Ureter (tissue), 1 donor: Measurements from ENCODE around the gene RCL1. TPM values are rescaled to one million over a fixed set of nuclear protein-coding genes. Genes with fewer than 3 reads are reported as not detected.

Experiments used
- DNase-seq: peaks from one replicate; pipeline ENCODE4 v3.0.0-alpha.2; 2020; ENCODE audit warnings: low spot score
- total RNA-seq: library from RNA; stranded (reverse); gene quantifications from one replicate; pipeline ENCODE4 v1.2.4, GENCODE V29; 2023
- donor health status: DM: yes; HTN: yes; CAD: no.

RCL1 gene
- total RNA-seq, 1 donor from 2014 or later: 35.1 TPM

DNA sequence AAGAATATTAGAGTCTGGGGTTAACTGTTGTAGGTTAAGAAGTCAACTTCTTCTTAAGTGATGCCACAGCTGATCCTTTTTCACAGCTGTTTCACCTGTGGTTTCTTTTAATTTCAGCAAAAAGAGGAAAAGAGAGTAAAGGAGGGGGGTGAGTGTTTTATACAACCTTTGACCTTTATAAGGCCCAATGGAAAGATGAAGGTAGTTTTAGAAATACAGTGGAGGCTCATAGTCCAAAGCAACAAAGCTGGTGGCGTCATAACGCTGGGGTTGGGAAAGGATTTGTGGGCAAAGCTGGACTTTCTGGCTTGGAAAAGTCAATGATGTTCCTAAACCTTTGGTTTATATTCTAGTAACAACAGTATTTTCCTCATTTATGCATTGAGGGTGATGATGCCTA is 49.5 kb downstream of the RCL1 start:
- DNase-seq: no peak

GRCh38 chr9:4842734-4843133 is 50.0 kb downstream of the RCL1 start:
- DNase-seq: no peak

GRCh38 chr9:4844056-4844838 is 51.5 kb downstream of the RCL1 start:
- no peak for DNase-seq

GRCh38 chr9:4849369-4849768 is 56.6 kb downstream of the RCL1 start:
- DNase-seq: no peak

GRCh38 chr9:4850603-4851310 is 58.0 kb downstream of the RCL1 start:
- DNase-seq: no peak

GRCh38 chr9:4852419-4852818 is 59.7 kb downstream of the RCL1 start:
- DNase-seq: no peak

- no peak for DNase-seq
These were observed 61.5 kb downstream of the RCL1 start for GRCh38 chr9:4854265-4854590.

GRCh38 chr9:4855841-4856240 is 63.1 kb downstream of the RCL1 start:
- DNase-seq: no peak

DNA sequence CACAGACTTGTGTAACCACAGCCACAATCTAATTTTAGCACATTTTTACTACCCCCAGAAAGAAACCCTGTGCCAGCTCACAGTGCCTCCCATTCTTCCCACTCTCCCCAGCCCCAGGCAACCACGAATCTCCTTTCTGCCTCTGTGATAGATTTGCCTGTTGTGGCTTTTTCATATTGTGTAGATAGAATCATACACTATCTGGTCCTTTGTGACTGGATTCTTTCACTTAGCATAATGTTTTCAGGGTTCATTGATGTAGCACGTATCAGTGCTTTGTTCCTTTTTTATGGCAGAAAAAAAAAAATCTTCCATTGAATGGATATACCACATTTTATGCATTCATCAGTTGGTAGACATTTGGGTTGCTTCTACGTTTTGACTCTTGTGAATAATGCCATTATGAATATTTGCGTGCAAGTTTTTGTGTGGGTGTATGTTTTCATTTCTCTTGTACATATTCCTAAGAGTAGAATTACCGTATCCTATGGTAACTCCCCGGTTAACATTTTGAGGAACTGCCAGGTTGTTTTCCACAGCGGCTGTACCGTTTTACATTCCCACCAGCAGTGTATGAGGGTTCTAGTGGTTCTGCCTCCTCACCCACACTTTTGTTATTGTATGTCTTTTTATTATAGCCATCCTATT is 64.5 kb downstream of the RCL1 start:
- no peak for DNase-seq

GRCh38 chr9:4859035-4859434 is 66.3 kb downstream of the RCL1 start:
- DNase-seq: no peak

DNA sequence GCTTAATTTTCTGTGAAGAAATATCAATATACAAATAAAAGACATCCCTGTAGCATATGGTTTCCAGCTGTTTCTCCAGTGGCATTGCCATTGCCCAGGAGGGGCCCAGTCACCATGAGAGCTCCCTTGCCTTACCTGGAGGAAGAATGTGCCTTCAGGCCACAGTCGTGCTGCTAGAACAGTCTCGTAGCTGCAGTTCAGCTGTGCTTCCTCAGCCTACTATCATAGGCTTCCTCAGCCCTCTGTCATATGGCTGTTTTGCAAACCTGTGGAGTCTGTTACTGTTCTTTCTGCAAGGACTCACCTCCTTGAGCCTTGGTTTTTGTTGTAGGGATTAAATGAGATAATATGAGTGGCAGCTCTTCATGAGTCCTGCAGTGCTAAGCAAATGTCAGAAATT is 67.6 kb downstream of the RCL1 start:
- no peak for DNase-seq

DNA sequence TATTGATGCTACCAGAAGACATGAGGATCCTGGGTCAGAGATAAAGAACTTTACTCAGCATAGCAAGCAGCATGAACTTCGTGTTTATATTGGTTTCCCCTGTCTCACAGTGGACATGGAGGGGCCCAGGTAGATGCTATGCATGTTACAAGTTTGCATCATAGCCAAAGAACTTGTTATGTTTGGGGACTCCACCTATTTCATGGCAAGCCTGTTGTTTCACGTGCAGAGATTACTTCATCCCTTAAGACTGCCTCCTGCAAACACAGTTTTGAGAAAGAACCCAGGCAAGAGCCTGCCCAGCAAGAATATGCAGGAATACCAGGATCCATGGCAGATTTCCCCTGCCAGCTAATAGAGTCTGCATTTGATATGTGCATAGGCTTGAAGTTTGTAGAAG is 68.4 kb downstream of the RCL1 start:
- no peak for DNase-seq

GRCh38 chr9:4861736-4862451 is 69.2 kb downstream of the RCL1 start:
- DNase-seq: no peak

- DNase-seq: no peak
These were observed 69.9 kb downstream of the RCL1 start for GRCh38 chr9:4862506-4863250.

GRCh38 chr9:4864234-4864661 is 71.5 kb downstream of the RCL1 start:
- no peak for DNase-seq

GRCh38 chr9:4864698-4865097 is 72.0 kb downstream of the RCL1 start:
- no peak for DNase-seq

GRCh38 chr9:4865681-4866080 is 72.9 kb downstream of the RCL1 start:
- DNase-seq: no peak

- no peak for DNase-seq
These were observed 73.7 kb downstream of the RCL1 start for GRCh38 chr9:4866239-4866969.

DNA sequence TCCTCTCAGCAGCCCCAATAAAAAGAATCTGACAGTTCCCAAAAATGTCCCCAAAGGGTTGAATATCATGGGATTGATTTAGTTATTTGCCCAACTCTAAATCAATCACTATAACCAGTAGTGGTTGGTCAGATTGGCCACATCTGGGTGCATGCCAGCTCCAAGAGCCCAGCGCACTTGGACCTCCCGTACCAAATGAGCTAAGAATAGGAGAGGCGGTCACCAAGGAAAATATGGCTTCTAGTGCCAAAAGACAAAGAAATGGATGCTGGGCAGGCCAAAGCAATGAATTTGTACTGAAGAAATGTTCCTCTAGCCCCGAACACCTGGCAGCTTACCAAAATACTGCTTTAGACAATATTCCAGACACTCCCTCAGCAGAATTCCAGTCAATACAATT is 80.3 kb downstream of the RCL1 start:
- DNase-seq: no peak

DNA sequence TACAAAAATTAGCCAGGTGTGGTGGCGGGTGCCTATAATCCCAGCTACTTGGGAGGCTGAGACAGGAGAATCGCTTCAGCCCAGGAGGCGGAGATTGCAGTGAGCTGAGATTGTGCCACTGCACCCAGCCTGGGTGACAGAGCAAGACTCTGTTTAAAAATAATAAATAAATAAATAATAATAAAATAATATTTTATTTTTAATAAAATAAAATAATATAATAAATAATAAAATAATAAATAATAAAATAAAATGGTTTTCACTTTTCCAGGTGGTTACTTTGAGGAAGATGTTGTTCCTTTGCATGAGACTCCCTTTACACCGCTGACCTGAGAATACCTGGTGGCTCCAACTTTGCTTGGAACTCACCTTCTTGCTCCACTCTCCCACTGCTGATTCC is 82.8 kb downstream of the RCL1 start:
- DNase-seq: no peak

DNA sequence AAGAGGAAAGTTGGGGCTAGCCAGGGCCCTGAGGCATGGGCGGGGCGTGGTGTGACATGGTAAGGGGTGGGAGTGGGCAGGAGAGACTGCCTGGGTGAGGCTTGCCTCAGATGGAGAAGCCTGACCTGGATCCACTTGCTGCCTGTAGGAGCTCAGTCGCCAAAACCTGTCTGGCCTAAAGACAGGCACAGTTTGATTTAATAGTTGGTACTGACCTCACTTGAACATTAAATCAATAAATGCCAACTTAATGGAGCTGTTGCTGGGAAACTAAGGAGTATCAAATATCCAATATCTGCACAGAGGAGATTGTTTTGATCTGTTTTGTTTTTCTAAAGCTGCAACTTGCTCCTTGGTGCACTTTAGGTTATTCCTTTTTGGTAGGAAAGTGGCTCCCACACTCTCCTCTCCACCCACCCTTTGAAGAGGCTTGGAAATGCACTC is 86.4 kb downstream of the RCL1 start:
- DNase-seq: no peak
